ENCODE measurements around the gene RPL32.
"Not testable (repeated sequence)": the region's sequence is repeated elsewhere in the genome, so short reads cannot be mapped to it uniquely, and the experiment has no call there.

GRCh38 chr3:12787346-12787745, 54.0 kb downstream of the RPL32 start:
- peak; percentile 25; the same call in 1 of the 2 replicates for TF ChIP-seq CTCF (IDR thresholded peaks at IDR 0.05)
- TF ChIP-seq EZH2phosphoT487 (IDR thresholded peaks at IDR 0.05; ENCODE audit: borderline replicate concordance, low read depth); MAX (IDR thresholded peaks at IDR 0.05; ENCODE audit: low read depth); JUND (IDR thresholded peaks at IDR 0.05); TAF1 (IDR thresholded peaks at IDR 0.05; ENCODE audit: borderline replicate concordance, low read depth, low read length); RFX5 (IDR thresholded peaks at IDR 0.05; ENCODE audit: low read length); NFIC (IDR thresholded peaks at IDR 0.05; ENCODE audit: borderline replicate concordance); YY1 (IDR thresholded peaks at IDR 0.05; ENCODE audit: low read depth); POLR2AphosphoS5 (IDR thresholded peaks at IDR 0.05; ENCODE audit: low read depth, low read length); MXI1 (IDR thresholded peaks at IDR 0.05; ENCODE audit: low read depth, low read length); TCF12 (IDR thresholded peaks at IDR 0.05); SIN3A (IDR thresholded peaks at IDR 0.05; ENCODE audit: borderline replicate concordance, low read depth, low read length): not testable (repeated sequence)

All from SK-N-SH (cell line).